HCT116 (cell line): ENCODE results near the gene FTO. TPM values are rescaled to one million over a fixed set of nuclear protein-coding genes. Genes with fewer than 3 reads are reported as not detected.

Experiments used
- ATAC-seq: fragments of 200-7000 bp; cut with Tn5 transposase; 2 replicates; pipeline ENCODE4 v1.9.1; 2020; ENCODE audit warnings: mild to moderate bottlenecking, moderate library complexity
- BruUV-seq: library from RNA; stranded (reverse); fragments of 400-500 nt; replicated peaks from 2 replicates; lab custom pipeline; 2021; lab: Mats Ljungman, UMichigan
- CTCF ChIA-PET: fragments of 300-600 bp; sonication (Branson Sonifier 250); formaldehyde crosslinking; loops from one replicate; lab custom pipeline; 2021; ENCODE audit warnings: antibody characterized with exemption; lab: Charles Lee
- POLR2A ChIA-PET: fragments of 300-600, 350-600 bp; sonication (Branson Sonifier 250); formaldehyde crosslinking; loops from one replicate; lab custom pipeline; 2021; ENCODE audit warnings: antibody characterized with exemption; lab: Charles Lee
- RAD21 ChIA-PET, 2 experiments: fragments of 300-600 bp; sonication (Branson Sonifier 250); formaldehyde crosslinking; loops; one replicate each; lab custom pipeline; 2023; ENCODE audit warnings: low total read pairs in 2 of 2; ENCODE audit not compliant: uncharacterized antibody in 2 of 2, unreplicated experiment in 2 of 2, low non-redundant PET in 1 of 2; lab: Charles Lee
- DNase-seq: peaks from one replicate; pipeline ENCODE4 v3.0.0-alpha.2; 2010; ENCODE audit warnings: low read depth, low spot score
- H2AFZ ChIP-seq: fragments of 200-600 bp; shearing (Covaris generic), sonication (generic); 2 replicates; pipeline ENCODE4 v1.6.1; 2017; ENCODE audit warnings: low read depth, mixed run types, mixed read lengths, antibody characterized with exemption, low read length; ENCODE audit not compliant: poor library complexity, severe bottlenecking
- H3K27ac ChIP-seq: 2 replicates; pipeline ENCODE4 v1.5.1; 2012; ENCODE audit warnings: low read depth, low read length
- H3K27me3 ChIP-seq: fragments of 200-600 bp; sonication (generic); 2 replicates; pipeline ENCODE4 v1.6.1; 2016; ENCODE audit warnings: mixed run types, low read length, mixed read lengths; ENCODE audit not compliant: insufficient read depth
- H3K36me3 ChIP-seq, 2 experiments: fragments of 200-500 bp in 1 of 2; fragments of 200-600 bp in 1 of 2; sonication (Bioruptor generic) in 1 of 2; sonication (generic) in 1 of 2; 2 replicates each; pipeline versions ENCODE4 v1.5.1 to v1.6.1; 2014 to 2016; ENCODE audit warnings: low read length in 2 of 2, inconsistent platforms in 1 of 2, mixed read lengths in 1 of 2, mixed run types in 1 of 2; ENCODE audit not compliant: insufficient read depth in 2 of 2, control insufficient read depth in 1 of 2
- H3K4me1 ChIP-seq, 2 experiments: fragments of 200-600 bp in 1 of 2; sonication (generic) in 1 of 2; 2 replicates each; pipeline versions ENCODE4 v1.5.1 to v1.6.1; 2012 to 2017; ENCODE audit warnings: low read length in 2 of 2, inconsistent platforms in 1 of 2, mild to moderate bottlenecking in 1 of 2, mixed read lengths in 1 of 2, mixed run types in 1 of 2, moderate library complexity in 1 of 2; ENCODE audit not compliant: insufficient read depth in 2 of 2, control insufficient read depth in 1 of 2
- H3K4me2 ChIP-seq: fragments of 200-600 bp; sonication (generic); 2 replicates; pipeline ENCODE4 v1.6.1; 2017; ENCODE audit warnings: mixed run types, low read length, mixed read lengths
- H3K4me3 ChIP-seq, 2 experiments: fragments of 200-600 bp in 1 of 2; sonication (generic) in 1 of 2; replicated peaks in 1 of 2; 2 replicates each; pipeline ENCODE4 v1.5.1; 2011 to 2016; ENCODE audit warnings: low read length in 2 of 2, control low read depth in 1 of 2, low read depth in 1 of 2, mild to moderate bottlenecking in 1 of 2, mixed read lengths in 1 of 2, mixed run types in 1 of 2
- H3K79me2 ChIP-seq: fragments of 200-600 bp; sonication (generic); 2 replicates; pipeline ENCODE4 v1.6.1; 2017; ENCODE audit warnings: mild to moderate bottlenecking, mixed run types, low read length, moderate library complexity, mixed read lengths; ENCODE audit not compliant: insufficient read depth
- H3K9ac ChIP-seq: fragments of 200-600 bp; sonication (generic); 2 replicates; pipeline ENCODE4 v1.6.1; 2016; ENCODE audit warnings: low read length, mixed read lengths
- H3K9me2 ChIP-seq: fragments of 200-600 bp; sonication (generic), shearing (Covaris generic); 2 replicates; pipeline ENCODE4 v1.6.1; 2017; ENCODE audit warnings: mixed run types, mild to moderate bottlenecking, moderate library complexity; ENCODE audit not compliant: insufficient read depth
- H3K9me3 ChIP-seq, 2 experiments: fragments of 200-500 bp in 1 of 2; fragments of 200-600 bp in 1 of 2; sonication (Bioruptor generic) in 1 of 2; sonication (generic) in 1 of 2; 2 replicates each; pipeline ENCODE4 v1.6.1; 2014 to 2017; ENCODE audit warnings: low read length in 2 of 2, mixed read lengths in 2 of 2, inconsistent platforms in 1 of 2, low read depth in 1 of 2, mild to moderate bottlenecking in 1 of 2, mixed run types in 1 of 2, moderate library complexity in 1 of 2; ENCODE audit not compliant: control insufficient read depth in 1 of 2, insufficient read depth in 1 of 2
- H4K20me1 ChIP-seq: fragments of 200-600 bp; sonication (generic), shearing (Covaris generic); 2 replicates; pipeline ENCODE4 v1.6.1; 2017; ENCODE audit warnings: mixed run types, mild to moderate bottlenecking, moderate library complexity; ENCODE audit not compliant: insufficient read depth
- ATF3 ChIP-seq: IDR thresholded peaks from 2 replicates; pipeline ENCODE4 v1.6.1; 2012
- CBX3 ChIP-seq: IDR thresholded peaks from 2 replicates; pipeline ENCODE4 v1.6.1; 2012; ENCODE audit warnings: low read depth
- CEBPB ChIP-seq: IDR thresholded peaks from 2 replicates; pipeline ENCODE4 v1.6.1; 2012; ENCODE audit warnings: low read depth
- EZH2phosphoT487 ChIP-seq: fragments of 200-600 bp; IDR thresholded peaks from 2 replicates; pipeline ENCODE4 v1.6.1; 2018; ENCODE audit warnings: antibody characterized with exemption, borderline replicate concordance
- JUND ChIP-seq: IDR thresholded peaks from 2 replicates; pipeline ENCODE4 v1.6.1; 2012
- MAX ChIP-seq: IDR thresholded peaks from 2 replicates; pipeline ENCODE4 v1.6.1; 2012
- POLR2A ChIP-seq: IDR thresholded peaks from 2 replicates; pipeline ENCODE4 v1.7.0; 2011; ENCODE audit warnings: borderline replicate concordance; ENCODE audit not compliant: insufficient read depth, insufficient read length; ENCODE audit errors: extremely low read depth
- RAD21 ChIP-seq: IDR thresholded peaks from 2 replicates; pipeline ENCODE4 v1.6.1; 2012; ENCODE audit warnings: low read depth, mild to moderate bottlenecking
- SIN3A ChIP-seq: IDR thresholded peaks from 2 replicates; pipeline ENCODE4 v1.6.1; 2012; ENCODE audit warnings: low read depth
- SP1 ChIP-seq: IDR thresholded peaks from 2 replicates; pipeline ENCODE4 v1.6.1; 2012; ENCODE audit warnings: low read depth
- SRF ChIP-seq: IDR thresholded peaks from 2 replicates; pipeline ENCODE4 v1.6.1; 2012; ENCODE audit warnings: low read depth
- TCF7L2 ChIP-seq: IDR thresholded peaks from 2 replicates; pipeline ENCODE4 v1.7.0; 2011; ENCODE audit warnings: borderline replicate concordance, inconsistent platforms; ENCODE audit not compliant: insufficient read depth, insufficient read length; ENCODE audit errors: extremely low read depth
- YY1 ChIP-seq: IDR thresholded peaks from 2 replicates; pipeline ENCODE4 v1.6.1; 2011; ENCODE audit warnings: low read length, low read depth, moderate library complexity, mild to moderate bottlenecking; ENCODE audit not compliant: insufficient replicate concordance; ENCODE audit errors: extremely low read depth
- ZFX ChIP-seq: fragments of 450-650 bp; IDR thresholded peaks from 2 replicates; pipeline ENCODE4 v1.6.1; 2017
- ZNF274 ChIP-seq: fragments of 200-500 bp; sonication (Bioruptor generic); IDR thresholded peaks from 2 replicates; pipeline ENCODE4 v1.6.1; 2014; ENCODE audit warnings: mild to moderate bottlenecking, low read depth, low read length, inconsistent platforms
- intact Hi-C: fragments of 100-400 bp; cut with micrococcal nuclease; formaldehyde crosslinking; loops from 2 replicates; pipeline ENCODE4 v1.10.0; 2022
- total RNA-seq: library from RNA; stranded (reverse); gene quantifications from one replicate; pipeline ENCODE4 v1.2.1, GENCODE V29; 2021; ENCODE audit not compliant: unreplicated experiment
- TF ChIP-seq, protein P1 (sequence below): IDR thresholded peaks from 2 replicates; pipeline ENCODE4 v1.6.1; 2011; ENCODE audit warnings: mild to moderate bottlenecking, low read length, moderate library complexity; ENCODE audit not compliant: insufficient replicate concordance; ENCODE audit errors: extremely low read depth

Gene FTO
- total RNA-seq, 1 experiment from 2014 or later = 55.2 TPM

DNA sequence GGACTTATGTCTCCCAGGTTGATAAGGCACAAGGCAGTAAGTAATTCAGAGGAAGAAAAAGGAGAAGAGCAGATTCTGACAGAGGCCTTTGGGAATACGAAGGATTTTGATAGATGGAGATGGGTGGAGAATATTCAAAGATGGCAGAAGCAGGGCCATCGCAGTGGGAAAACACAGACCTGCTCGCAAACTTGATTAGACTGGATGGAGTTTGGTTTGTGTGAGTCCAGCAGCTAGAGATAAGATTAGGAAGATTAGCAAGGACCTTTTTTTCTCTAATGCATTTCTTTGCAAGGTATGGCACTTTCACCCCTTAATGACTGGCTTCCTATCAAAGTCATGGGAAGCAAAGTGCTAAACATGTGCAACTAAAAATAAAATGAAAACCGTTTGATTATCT, 196.7 kb downstream of the FTO start (continued):
- no peak for TF ChIP-seq JUND
- TF ChIP-seq EZH2phosphoT487 = no peak
- TF ChIP-seq, protein P1, sequence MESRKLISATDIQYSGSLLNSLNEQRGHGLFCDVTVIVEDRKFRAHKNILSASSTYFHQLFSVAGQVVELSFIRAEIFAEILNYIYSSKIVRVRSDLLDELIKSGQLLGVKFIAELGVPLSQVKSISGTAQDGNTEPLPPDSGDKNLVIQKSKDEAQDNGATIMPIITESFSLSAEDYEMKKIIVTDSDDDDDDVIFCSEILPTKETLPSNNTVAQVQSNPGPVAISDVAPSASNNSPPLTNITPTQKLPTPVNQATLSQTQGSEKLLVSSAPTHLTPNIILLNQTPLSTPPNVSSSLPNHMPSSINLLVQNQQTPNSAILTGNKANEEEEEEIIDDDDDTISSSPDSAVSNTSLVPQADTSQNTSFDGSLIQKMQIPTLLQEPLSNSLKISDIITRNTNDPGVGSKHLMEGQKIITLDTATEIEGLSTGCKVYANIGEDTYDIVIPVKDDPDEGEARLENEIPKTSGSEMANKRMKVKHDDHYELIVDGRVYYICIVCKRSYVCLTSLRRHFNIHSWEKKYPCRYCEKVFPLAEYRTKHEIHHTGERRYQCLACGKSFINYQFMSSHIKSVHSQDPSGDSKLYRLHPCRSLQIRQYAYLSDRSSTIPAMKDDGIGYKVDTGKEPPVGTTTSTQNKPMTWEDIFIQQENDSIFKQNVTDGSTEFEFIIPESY = no peak
- no peak for TF ChIP-seq ZFX
- TF ChIP-seq CEBPB = no peak
- TF ChIP-seq, all 23 proteins: peak for 0

DNA sequence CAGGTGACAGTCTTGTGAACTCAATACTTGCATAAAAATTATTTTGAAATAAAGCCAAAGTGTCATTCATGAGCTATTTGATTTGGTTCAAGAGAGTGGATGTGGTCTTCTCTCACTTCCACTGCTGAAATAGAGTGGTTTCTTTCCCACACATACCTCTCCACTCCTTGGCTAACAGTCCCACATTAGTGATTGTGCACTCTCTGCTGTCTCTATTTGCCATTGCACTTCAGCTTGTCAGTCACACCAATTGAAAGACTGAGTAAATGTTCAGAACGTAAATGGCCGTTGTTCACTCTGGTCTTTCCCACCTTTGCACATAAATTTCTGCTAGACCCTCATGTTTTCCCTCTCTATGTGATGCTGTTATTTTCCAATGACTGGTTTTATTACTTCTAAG, 197.5 kb downstream of the FTO start:
- no peak for ATAC-seq
- Histone ChIP-seq H3K9ac (no peak overlapping the region), H3K4me2 (no peak overlapping the region), H3K4me3 (no peak overlapping the region), H4K20me1 (no peaks in the 10 kb centered on the region), H3K27ac (no peak overlapping the region), H3K36me3 (no peaks in the 10 kb centered on the region), H3K79me2 (no peaks in the 10 kb centered on the region), H2AFZ (no peak overlapping the region), H3K27me3 (no peaks in the 10 kb centered on the region), H3K9me3 (no peaks in the 10 kb centered on the region), H3K9me2 (no peaks in the 10 kb centered on the region), H3K4me1 (no peaks in the 10 kb centered on the region)
- intact Hi-C loops = no loop called here
- no TSS peak for BruUV-seq
- no peak for DNase-seq
- ChIA-PET CTCF (interaction anchor here (3.4 kb wide), 1 partner anchor 9 kb away, joined by 13 read pairs; no protein-coding TSS in a partner anchor), POLR2A (no interaction called here), RAD21 (no interaction called here)
- no peak for TF ChIP-seq ZFX
- TF ChIP-seq RAD21 = peak; percentile 12; the same call in 1 of the 2 replicates

- ATAC-seq (no peak), DNase-seq (no peak)
- H3K9me3 ChIP-seq = no peaks in the 10 kb centered on the region
- TF ChIP-seq YY1 (no peak), MAX (no peak), SRF (no peak), POLR2A (no peak), TCF7L2 (no peak), CBX3 (no peak), RAD21 (no peak), CEBPB (no peak), ATF3 (no peak), ZNF274 (no peak), SIN3A (no peak), SP1 (no peak)
- POLR2A ChIA-PET = no interaction called here
- H3K4me2 ChIP-seq = no peak overlapping the region
- RAD21 ChIA-PET = no interaction called here
- no peaks in the 10 kb centered on the region for H3K9me2 ChIP-seq
- CTCF ChIA-PET = interaction anchor here (1.5 kb wide), 1 partner anchor 12 kb away, joined by 3 read pairs; no protein-coding TSS in a partner anchor
- intact Hi-C loops = no loop called here
- no peaks in the 10 kb centered on the region for H3K4me1 ChIP-seq
- no peak overlapping the region for H2AFZ ChIP-seq
- no peaks in the 10 kb centered on the region for H4K20me1 ChIP-seq
- H3K79me2 ChIP-seq = no peaks in the 10 kb centered on the region
- no peak overlapping the region for H3K27ac ChIP-seq
- H3K9ac ChIP-seq = no peak overlapping the region
- no peaks in the 10 kb centered on the region for H3K27me3 ChIP-seq
- no TSS peak for BruUV-seq
- H3K36me3 ChIP-seq = no peaks in the 10 kb centered on the region
- H3K4me3 ChIP-seq = no peak overlapping the region
Measured at GRCh38 chr16:53904533-53904932, 200.6 kb downstream of the FTO start.
